GM21576 (cell line): ENCODE data around the gene LINS1.

Experiments
- ATAC-seq: cut with Tn5 transposase; IDR thresholded peaks from one replicate; pipeline ENCODE4 v1.9.1; 2021; ENCODE audit warnings: mild to moderate bottlenecking, moderate library complexity; ENCODE audit not compliant: unreplicated experiment

The LINS1 gene

GRCh38 chr15:100560323-100560722 lies 41.7 kb downstream of the LINS1 start:
- ATAC-seq: no peak

- ATAC-seq: no peak
Measured at GRCh38 chr15:100559330-100559729, 42.7 kb downstream of the LINS1 start.

- ATAC-seq: no peak
Measured at GRCh38 chr15:100558771-100559254, 43.2 kb downstream of the LINS1 start.

- no peak for ATAC-seq
Measured at GRCh38 chr15:100553468-100553867, 48.5 kb downstream of the LINS1 start.

GRCh38 chr15:100547961-100548360 lies 54.0 kb downstream of the LINS1 start:
- ATAC-seq: no peak

GRCh38 chr15:100544946-100545345 lies 57.0 kb downstream of the LINS1 start:
- no peak for ATAC-seq

GRCh38 chr15:100544338-100544841 lies 57.6 kb downstream of the LINS1 start:
- no peak for ATAC-seq

- no peak for ATAC-seq
Measured at GRCh38 chr15:100542290-100542689, 59.7 kb downstream of the LINS1 start.

GRCh38 chr15:100537331-100537730 lies 64.7 kb downstream of the LINS1 start:
- peak; percentile 85 for ATAC-seq

- no peak for ATAC-seq
Measured at GRCh38 chr15:100536733-100537132, 65.3 kb downstream of the LINS1 start.

GRCh38 chr15:100533886-100534285 lies 68.1 kb downstream of the LINS1 start:
- ATAC-seq: no peak

- no peak for ATAC-seq
Measured at GRCh38 chr15:100531823-100532327, 70.1 kb downstream of the LINS1 start.

GRCh38 chr15:100531204-100531603 lies 70.8 kb downstream of the LINS1 start:
- ATAC-seq: no peak

- no peak for ATAC-seq
Measured at GRCh38 chr15:100529556-100529955, 72.4 kb downstream of the LINS1 start.

GRCh38 chr15:100528833-100529428 lies 73.1 kb downstream of the LINS1 start, which contains the start of gene CERS3:
TSS of gene CERS3 (minus strand) at chr15:100528950. CDS start at chr15:100501849, 27,101 bp downstream.
- ATAC-seq: no peak

GRCh38 chr15:100526027-100526481 lies 75.9 kb downstream of the LINS1 start:
- no peak for ATAC-seq

- no peak for ATAC-seq
Measured at GRCh38 chr15:100525436-100525835, 76.5 kb downstream of the LINS1 start.

- ATAC-seq: no peak
Measured at GRCh38 chr15:100524326-100524725, 77.7 kb downstream of the LINS1 start.

- no peak for ATAC-seq
Measured at GRCh38 chr15:100521907-100522306, 80.1 kb downstream of the LINS1 start.

GRCh38 chr15:100520132-100520921 lies 81.7 kb downstream of the LINS1 start:
- no peak for ATAC-seq

- ATAC-seq: no peak
Measured at GRCh38 chr15:100517846-100518245, 84.1 kb downstream of the LINS1 start.
